AG09319 (cell line): ENCODE results near the gene ZBTB44.

Experiments
- DNase-seq: peaks from one replicate; pipeline ENCODE4 v3.0.0-alpha.2; 2010; ENCODE audit warnings: low read depth; ENCODE audit errors: extremely low read depth
- TF ChIP-seq, protein P1 (sequence below): IDR thresholded peaks from 2 replicates; pipeline ENCODE4 v1.5.1; 2011; ENCODE audit warnings: low read depth, mild to moderate bottlenecking, inconsistent platforms, low read length, moderate library complexity

The ZBTB44 gene

DNA sequence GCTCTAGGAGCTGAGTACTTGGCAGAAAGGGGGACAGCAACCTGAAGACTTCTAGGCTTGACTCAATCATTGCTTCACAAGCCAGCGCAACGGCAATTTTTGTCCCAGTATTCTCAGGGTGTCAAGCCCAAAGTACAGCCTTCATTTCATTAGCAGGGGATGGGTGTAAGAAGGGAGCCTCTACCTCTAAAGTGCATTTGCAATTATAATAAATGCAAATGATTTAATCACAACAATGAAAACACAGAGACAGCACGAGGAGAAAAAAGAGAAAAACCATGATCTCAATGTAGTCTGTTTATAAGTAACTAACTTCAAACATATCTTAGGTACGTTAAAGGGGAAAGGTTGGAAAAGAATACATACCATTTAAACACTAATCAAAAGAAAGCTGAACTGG lies 34.7 kb downstream of the ZBTB44 start:
- TF ChIP-seq, protein P1, sequence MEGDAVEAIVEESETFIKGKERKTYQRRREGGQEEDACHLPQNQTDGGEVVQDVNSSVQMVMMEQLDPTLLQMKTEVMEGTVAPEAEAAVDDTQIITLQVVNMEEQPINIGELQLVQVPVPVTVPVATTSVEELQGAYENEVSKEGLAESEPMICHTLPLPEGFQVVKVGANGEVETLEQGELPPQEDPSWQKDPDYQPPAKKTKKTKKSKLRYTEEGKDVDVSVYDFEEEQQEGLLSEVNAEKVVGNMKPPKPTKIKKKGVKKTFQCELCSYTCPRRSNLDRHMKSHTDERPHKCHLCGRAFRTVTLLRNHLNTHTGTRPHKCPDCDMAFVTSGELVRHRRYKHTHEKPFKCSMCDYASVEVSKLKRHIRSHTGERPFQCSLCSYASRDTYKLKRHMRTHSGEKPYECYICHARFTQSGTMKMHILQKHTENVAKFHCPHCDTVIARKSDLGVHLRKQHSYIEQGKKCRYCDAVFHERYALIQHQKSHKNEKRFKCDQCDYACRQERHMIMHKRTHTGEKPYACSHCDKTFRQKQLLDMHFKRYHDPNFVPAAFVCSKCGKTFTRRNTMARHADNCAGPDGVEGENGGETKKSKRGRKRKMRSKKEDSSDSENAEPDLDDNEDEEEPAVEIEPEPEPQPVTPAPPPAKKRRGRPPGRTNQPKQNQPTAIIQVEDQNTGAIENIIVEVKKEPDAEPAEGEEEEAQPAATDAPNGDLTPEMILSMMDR = no peak
- no peak for DNase-seq

DNA sequence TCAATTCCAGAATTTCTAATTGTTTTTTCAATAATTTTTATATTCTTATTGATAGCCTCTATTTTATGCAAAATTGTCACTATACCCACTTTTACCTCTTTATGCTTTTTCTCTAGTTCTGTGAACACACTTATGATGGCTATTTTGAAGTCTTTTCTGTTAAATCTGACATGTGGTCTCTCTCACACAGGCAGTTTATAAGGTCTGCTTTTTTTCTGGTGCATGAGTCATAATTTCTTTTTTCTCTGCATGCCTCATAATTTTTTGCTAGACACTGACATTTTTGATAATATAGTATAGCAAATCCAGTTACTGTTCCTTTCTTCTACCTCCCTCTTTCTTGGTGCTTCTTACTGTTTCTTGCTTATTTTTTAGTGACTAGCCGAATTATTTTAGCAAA lies 36.0 kb downstream of the ZBTB44 start:
- DNase-seq = no peak
- TF ChIP-seq, protein P1 = no peak

DNA sequence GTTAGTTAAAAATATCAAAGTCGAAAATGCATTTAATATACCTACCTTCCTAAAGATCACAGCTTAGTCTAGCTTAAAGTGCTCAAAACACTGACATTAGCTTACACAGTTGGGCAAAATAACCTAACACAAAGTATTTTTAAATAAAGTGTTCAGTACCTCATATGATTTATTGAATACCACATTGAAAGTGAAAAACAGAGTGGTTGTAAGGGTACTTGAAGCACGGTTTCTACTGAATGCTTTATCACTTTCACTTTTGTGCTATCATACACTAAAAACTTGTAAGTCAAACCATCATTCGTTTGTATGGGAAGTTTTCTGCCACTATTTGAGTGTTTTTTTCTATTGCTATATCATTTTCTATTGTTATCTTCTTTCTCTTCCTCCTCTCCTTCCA lies 36.6 kb downstream of the ZBTB44 start:
- DNase-seq = no peak
- TF ChIP-seq, protein P1 = no peak

DNA sequence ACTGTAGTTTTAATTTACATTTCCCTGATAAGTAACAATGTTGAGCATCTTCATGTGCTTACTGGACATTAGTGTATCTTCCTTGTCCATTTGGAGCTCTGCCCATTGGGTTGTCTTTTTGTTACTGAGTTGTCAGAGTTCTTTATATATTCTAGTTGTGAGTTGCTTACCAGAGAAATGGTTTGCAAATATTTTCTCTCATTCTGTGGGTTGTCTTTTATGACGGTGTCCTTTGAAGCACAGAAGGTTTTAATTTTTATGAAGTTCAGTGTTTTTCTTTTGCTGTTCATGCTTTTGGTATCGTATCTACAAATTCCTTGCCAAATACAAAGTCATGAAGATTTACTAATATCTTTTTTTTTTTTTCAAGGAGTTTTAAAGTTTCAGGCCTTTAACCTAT lies 42.4 kb downstream of the ZBTB44 start:
- TF ChIP-seq, protein P1 = no peak
- no peak for DNase-seq

DNA sequence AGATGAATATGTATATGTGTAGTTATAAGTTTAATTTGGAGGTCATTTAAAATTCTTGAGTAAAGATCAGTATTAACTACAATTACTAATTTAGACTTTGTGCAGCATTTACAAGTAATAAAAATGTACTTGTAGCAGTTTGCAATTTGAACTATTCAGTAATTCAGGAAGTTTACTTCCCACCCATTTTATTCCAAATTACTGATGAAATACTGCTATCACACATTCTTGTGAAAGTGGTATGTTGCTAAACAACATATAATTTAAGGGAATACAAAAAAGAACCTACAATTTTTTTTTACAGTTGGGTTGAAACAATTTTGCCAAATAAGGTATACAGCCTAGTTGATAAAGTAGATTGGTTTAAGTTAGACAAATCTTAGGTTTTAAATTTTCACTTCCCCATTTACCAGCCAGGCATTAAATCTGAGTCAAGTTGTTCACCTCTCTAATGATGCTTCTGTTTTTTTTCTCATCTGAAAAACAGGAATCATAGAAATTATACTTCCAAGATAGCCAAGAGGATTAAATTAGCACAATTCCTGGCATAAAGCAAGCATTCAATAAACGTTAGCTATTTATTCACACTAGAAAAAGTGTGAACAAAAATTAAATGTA lies 45.3 kb downstream of the ZBTB44 start:
- no peak for DNase-seq
- TF ChIP-seq, protein P1 = no peak

DNA sequence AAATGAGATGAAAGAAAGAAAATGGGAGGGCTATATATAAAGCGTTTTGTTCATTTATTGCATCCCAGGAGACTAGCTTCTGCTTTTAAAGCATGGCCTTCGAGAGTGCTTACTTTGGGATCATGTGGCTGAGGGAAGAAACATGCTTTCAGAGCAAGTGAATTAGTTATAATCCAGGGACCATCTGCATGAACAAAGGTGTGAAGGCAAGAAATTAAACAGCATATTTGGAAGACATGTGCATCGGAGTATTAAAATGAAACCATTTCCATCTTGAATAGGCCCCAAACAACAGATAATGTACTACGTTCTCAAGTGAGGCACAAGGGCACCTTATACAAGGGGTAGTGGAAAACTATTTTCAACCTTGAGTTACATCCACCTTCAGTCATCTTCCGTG lies 51.4 kb downstream of the ZBTB44 start:
- DNase-seq = no peak
- TF ChIP-seq, protein P1 = no peak

DNA sequence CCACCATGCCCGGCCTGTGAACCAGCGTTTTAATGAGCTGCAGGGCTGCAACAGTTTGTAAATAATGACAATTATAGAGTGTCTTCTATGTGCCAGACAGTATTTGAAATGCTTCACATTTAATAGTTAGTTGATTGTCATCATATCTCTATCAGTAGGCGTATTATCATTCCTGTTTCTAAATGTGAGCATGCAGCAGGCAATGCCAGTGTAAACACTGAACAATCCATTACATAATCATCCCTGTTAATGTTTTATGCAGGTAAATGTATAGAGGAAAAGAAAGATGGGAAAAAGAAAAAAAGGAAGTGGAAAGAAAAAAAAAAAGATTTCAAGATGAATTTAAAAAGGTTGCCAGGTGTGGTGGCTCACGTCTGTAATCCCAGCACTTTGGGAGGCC lies 52.3 kb downstream of the ZBTB44 start:
- TF ChIP-seq, protein P1 = no peak

More for the DNA sequence above, 52.3 kb downstream of the ZBTB44 start:
- no peak for DNase-seq
